ENCODE measurements around the gene SMIM15.

SMIM15 gene

DNA sequence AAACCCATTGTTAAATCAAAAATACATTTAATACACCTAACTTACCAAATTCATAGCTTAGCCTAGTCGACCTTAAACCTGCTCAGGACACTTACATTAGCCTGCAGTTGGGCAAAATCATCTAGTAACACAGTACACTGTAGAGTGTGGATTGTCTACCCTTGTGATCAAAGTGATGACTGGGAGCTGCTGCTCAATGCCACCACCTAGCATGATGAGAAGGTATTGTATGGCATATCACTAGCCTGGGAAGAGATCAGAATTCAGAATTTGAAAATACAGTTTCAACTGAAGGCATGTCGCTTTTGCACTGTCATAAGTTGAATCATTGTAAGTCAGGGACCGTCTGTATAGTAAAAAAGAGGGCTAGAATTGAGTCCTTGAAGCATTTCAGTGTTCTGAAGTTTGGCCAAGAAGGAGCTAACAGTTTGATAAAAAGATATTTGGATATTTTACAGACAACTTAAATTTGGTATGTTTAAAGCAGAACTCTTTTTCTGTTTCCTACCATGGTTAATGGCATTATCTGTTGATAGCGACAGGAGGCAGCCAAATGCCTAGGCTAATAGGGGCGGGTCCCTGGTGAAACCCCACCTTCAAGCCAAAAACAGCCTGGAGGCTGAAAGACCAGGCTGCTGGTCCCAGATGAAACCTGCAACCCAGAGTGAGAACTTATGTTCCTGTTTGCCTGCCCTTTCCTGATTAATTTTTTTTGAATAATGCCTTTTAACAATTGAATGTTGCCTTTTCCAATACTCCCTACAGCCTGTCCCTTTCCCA is 23.0 kb downstream of the SMIM15 start:
- no peak overlapping the region for H3K27ac Mint-ChIP-seq
- H3K4me3 Mint-ChIP-seq = no peak overlapping the region
- no peaks in the 10 kb centered on the region for H3K9me3 Mint-ChIP-seq (ENCODE audit: low read depth)
- peaks cover 4% of the 10 kb centered on the region for H3K36me3 Mint-ChIP-seq
- no peaks in the 10 kb centered on the region for H3K27me3 Mint-ChIP-seq
- no peaks in the 10 kb centered on the region for H3K4me1 Mint-ChIP-seq (ENCODE audit: low read depth)

DNA sequence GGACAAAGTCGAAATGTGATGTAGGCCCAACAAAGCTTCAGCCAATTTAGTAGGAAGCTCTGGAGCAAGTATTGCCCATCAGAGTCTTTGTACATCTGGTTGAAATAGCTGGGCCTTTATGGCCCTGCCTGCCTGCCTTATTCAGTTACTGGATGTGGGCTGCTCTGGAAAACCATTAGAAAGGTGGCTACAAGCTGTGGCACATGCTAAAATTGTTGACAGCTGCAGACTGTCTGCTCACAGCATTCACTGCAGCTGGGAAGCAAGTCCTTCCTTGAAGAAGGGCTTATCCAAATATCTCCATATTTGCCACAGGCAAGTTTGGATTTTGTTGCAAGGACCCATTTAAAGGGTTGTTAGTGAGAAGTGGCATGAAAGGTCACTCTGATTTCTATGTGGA is 24.4 kb downstream of the SMIM15 start:
- Mint-ChIP-seq H3K9me3 (ENCODE audit: low read depth) (no peaks in the 10 kb centered on the region), H3K27me3 (no peaks in the 10 kb centered on the region), H3K4me3 (no peak overlapping the region), H3K36me3 (peaks cover 6% of the 10 kb centered on the region), H3K4me1 (ENCODE audit: low read depth) (no peaks in the 10 kb centered on the region), H3K27ac (no peak overlapping the region)

DNA sequence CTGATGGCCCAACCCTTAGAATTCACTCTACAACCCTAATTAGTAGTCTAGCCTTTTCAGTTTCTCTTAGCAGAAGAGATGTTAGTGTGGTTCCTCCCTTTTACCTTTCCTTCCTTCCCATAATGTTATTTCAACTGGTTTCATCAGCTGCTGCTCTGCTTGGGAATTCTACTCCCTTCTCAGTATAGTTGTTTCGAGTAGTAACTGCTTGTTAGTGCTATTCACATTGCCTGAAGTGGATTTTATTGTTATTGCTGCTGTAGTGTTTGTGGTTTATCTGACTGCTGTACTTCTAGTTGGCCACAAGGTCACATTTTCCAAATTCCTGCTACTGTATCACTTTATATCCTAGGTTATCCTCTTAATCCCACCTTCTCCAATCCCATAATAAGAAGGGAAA is 29.7 kb downstream of the SMIM15 start:
- H3K27ac Mint-ChIP-seq = no peak overlapping the region

DNA sequence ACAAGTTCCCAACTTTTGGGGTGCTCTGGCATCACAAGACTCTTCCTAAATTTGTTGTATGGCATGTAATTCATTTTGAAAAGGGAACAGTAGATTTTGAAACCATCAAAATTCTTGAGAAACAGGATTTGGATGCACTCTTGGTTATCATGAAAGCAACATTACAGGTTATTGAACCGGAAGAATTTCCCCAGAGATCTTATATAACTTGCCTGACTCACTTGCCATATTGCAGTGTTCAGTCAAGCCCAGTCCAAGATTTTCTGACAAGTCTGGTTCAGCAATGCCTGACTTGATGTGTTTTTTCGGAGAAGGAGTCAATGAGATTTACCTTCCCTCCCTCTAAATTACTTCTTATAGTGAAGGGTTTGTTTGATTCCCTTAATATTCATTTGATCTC is 32.0 kb downstream of the SMIM15 start:
- H3K9me3 Mint-ChIP-seq (ENCODE audit: low read depth) = no peaks in the 10 kb centered on the region
- H3K4me1 Mint-ChIP-seq (ENCODE audit: low read depth) = no peaks in the 10 kb centered on the region
- H3K36me3 Mint-ChIP-seq = peaks cover 8% of the 10 kb centered on the region
- H3K27ac Mint-ChIP-seq = no peak overlapping the region
- H3K4me3 Mint-ChIP-seq = no peak overlapping the region
- no peaks in the 10 kb centered on the region for H3K27me3 Mint-ChIP-seq

More for the DNA sequence above, 29.7 kb downstream of the SMIM15 start:
- Mint-ChIP-seq H3K9me3 (ENCODE audit: low read depth) (no peaks in the 10 kb centered on the region), H3K36me3 (peaks cover 4% of the 10 kb centered on the region), H3K27me3 (no peaks in the 10 kb centered on the region), H3K4me1 (ENCODE audit: low read depth) (no peaks in the 10 kb centered on the region), H3K4me3 (no peak overlapping the region)

DNA sequence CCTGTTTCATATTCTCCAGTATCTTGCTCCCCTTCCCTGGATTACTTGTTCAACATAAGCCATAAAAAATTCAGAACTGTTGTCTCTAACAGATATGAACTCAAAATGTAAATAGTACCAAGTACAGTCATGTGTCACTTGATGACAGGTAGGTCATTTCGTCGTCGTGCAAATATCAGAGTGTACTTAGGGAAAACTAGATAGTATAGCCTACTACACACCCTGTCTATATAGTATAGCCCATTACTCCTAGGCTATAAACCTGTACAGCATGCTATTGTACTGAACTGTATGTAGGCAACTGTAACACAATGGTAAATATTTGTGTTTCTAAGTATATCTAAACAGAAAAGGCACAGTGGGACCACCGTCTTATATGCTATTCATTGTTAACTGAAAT is 39.1 kb downstream of the SMIM15 start:
- Mint-ChIP-seq H3K9me3 (ENCODE audit: low read depth) (peaks cover 3% of the 10 kb centered on the region), H3K27ac (no peak overlapping the region), H3K4me3 (no peak overlapping the region), H3K27me3 (no peaks in the 10 kb centered on the region), H3K36me3 (peaks cover 16% of the 10 kb centered on the region), H3K4me1 (ENCODE audit: low read depth) (no peaks in the 10 kb centered on the region)

DNA sequence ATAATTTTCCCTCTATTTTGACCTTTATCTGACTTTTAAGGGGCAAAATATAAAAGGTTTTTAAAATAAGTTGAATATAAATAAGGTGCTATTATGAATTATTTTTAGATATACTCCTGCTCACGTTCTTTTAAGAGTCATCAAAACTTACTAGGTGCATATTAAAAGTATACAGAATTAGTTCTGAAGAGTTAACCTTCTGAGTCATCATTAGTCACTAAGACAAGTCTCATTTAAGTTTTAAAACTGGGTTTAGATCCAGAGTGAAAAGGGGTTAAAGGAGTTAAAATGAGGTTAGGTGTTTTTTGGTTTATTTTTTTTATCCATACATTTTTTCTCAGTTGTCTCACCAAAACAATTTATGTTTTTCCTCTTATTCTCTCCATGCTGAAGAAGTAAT is 41.7 kb downstream of the SMIM15 start:
- peaks cover 3% of the 10 kb centered on the region for H3K9me3 Mint-ChIP-seq (ENCODE audit: low read depth)
- H3K4me3 Mint-ChIP-seq = no peak overlapping the region
- peaks cover 19% of the 10 kb centered on the region for H3K36me3 Mint-ChIP-seq
- H3K4me1 Mint-ChIP-seq (ENCODE audit: low read depth) = no peaks in the 10 kb centered on the region
- H3K27me3 Mint-ChIP-seq = no peaks in the 10 kb centered on the region
- H3K27ac Mint-ChIP-seq = no peak overlapping the region

DNA sequence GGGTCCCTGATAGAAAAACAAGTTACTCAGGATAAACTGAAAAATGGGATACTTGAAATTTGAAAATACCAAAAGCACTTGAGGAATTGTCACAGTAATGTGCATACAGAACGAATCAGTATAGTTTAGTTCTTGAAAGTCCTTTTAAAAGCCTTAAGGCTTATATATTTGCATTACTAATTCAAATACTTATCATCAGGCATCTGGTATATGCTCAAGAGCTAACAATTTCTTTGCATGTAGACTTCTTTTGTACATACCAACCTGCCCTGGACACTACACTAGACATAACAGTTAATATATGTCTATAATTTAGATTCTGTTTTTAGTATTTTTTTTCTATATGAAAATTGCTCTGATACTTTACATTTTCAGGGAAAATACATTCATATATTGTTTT is 43.2 kb downstream of the SMIM15 start:
- Mint-ChIP-seq H3K4me1 (ENCODE audit: low read depth) (no peaks in the 10 kb centered on the region), H3K27me3 (no peaks in the 10 kb centered on the region), H3K36me3 (peaks cover 26% of the 10 kb centered on the region), H3K27ac (no peak overlapping the region), H3K4me3 (no peak overlapping the region), H3K9me3 (ENCODE audit: low read depth) (peaks cover 6% of the 10 kb centered on the region)

DNA sequence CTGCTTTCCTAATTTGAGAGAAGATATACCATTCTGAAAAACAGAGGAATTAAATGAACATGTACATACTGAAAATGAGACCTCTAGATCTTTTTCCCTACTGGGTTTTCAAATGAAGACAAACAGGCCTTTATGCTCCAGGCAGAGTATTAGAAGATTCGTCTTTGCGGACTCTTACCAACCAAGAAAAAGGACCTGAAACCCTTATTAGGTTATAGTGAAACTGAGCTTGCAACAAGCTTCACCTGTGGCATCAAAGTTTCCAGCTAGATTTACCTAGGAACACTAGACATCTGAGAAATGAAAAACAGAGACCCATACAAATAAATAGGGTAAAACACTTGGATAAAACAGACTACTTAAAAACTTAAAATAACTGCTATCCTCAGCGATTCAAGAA is 46.3 kb downstream of the SMIM15 start:
- H3K4me1 Mint-ChIP-seq (ENCODE audit: low read depth) = no peaks in the 10 kb centered on the region
- H3K36me3 Mint-ChIP-seq = peaks cover 33% of the 10 kb centered on the region
- peaks cover 11% of the 10 kb centered on the region for H3K9me3 Mint-ChIP-seq (ENCODE audit: low read depth)

DNA sequence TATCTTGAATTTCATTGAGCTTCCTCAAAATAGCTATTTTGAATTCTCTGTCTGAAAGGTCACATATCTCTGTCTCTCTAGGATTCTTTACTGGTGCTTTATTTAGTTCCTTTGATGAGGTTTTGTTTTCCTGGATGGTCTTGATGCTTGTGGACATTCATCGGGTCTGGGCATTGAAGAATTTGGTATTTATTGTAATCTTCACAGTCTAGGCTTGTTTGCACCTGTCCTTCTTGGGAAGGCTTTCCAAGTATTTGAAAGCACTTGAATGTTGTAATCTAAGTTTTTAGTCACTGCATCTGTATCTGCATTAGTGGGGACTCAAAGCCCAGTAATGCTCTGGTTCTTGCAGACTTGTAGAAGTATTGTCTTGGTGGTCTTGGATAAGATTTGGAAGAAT is 47.8 kb downstream of the SMIM15 start:
- no peak overlapping the region for H3K4me3 Mint-ChIP-seq
- peaks cover 11% of the 10 kb centered on the region for H3K9me3 Mint-ChIP-seq (ENCODE audit: low read depth)
- H3K4me1 Mint-ChIP-seq (ENCODE audit: low read depth) = no peaks in the 10 kb centered on the region
- no peak overlapping the region for H3K27ac Mint-ChIP-seq
- H3K36me3 Mint-ChIP-seq = peaks cover 33% of the 10 kb centered on the region
- no peaks in the 10 kb centered on the region for H3K27me3 Mint-ChIP-seq

More for the DNA sequence above, 46.3 kb downstream of the SMIM15 start:
- Mint-ChIP-seq H3K4me3 (no peak overlapping the region), H3K27ac (no peak overlapping the region), H3K27me3 (no peaks in the 10 kb centered on the region)

All from activated naive CD8-positive, alpha-beta T cell (primary cell).